Neural crest cell (in vitro differentiated cells): ENCODE results near the gene GMCL2. TPM values are rescaled to one million over a fixed set of nuclear protein-coding genes. Genes with fewer than 3 reads are reported as not detected.
A peak's percentile ranks its signal among the peaks of the same experiment; 100 is the strongest.

Experiments
- DNase-seq: peaks from one replicate; pipeline ENCODE4 v3.0.0; 2021; ENCODE audit warnings: low read depth, mixed read lengths, low spot score
- H3K27ac Mint-ChIP-seq: one replicate; pipeline ENCODE4 v1.8.0; 2021; ENCODE audit warnings: mild to moderate bottlenecking, mixed read lengths; ENCODE audit not compliant: unreplicated experiment
- H3K27me3 Mint-ChIP-seq: 2 replicates; pipeline ENCODE4 v1.8.0; 2021; ENCODE audit warnings: low read depth, mild to moderate bottlenecking, mixed read lengths
- H3K36me3 Mint-ChIP-seq: 2 replicates; pipeline ENCODE4 v1.8.0; 2021; ENCODE audit warnings: low read depth, mild to moderate bottlenecking, mixed read lengths
- H3K4me1 Mint-ChIP-seq: 2 replicates; pipeline ENCODE4 v1.8.0; 2021; ENCODE audit warnings: mixed read lengths
- H3K4me3 Mint-ChIP-seq: one replicate; pipeline ENCODE4 v1.8.0; 2021; ENCODE audit warnings: mild to moderate bottlenecking, mixed read lengths
- H3K9me3 Mint-ChIP-seq: 2 replicates; pipeline ENCODE4 v1.8.0; 2021; ENCODE audit warnings: mixed read lengths
- total RNA-seq: library from RNA; stranded (reverse); gene quantifications from 2 replicates; pipeline ENCODE4 v1.2.1, GENCODE V29; 2021
- TF ChIP-seq, protein P1 (sequence below): fragments of 200-600 bp; sonication (generic); conservative IDR thresholded peaks from 2 replicates; pipeline ENCODE4 v1.5.0; 2021; ENCODE audit warnings: antibody characterized with exemption, mild to moderate bottlenecking

The GMCL2 gene
- total RNA-seq, 1 donor from 2014 or later = not detected

DNA sequence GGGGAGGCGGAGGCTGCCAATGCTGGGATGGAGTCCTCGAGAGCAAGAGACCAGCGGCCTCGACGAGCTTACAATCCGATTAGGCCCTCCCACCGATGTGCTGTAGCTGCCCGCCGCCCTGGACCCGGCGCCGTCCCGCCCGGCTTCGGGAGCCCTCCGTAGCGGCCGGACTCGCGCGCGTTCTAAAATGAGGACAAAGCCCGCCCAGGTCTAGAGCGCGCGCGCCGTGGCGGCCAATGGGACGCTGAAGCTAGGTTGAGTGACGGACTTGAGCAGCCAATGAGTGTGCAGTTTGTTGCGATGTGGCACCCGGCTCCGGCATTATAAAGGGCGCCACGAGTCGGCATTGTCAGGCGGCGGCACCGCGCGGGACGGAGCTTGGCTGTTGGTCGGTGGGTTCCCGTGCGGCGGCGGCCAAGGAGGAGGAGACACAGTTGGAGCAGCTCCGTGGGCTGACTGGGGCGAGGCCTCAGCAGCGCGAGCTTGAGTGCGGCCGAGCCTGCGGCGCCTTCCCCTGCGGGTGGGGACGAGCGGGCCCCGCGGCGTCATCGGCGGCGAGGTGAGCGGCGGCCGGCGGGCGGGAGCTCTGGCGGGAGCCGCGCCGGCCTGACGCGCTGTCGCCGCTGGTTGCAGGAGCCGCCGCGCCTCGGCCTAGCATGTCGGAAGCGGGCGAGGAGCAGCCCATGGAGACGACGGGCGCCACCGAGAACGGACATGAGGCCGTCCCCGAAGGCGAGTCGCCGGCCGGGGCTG lies 17.2 kb upstream of the GMCL2 start, which contains the start of gene HNRNPAB:
HNRNPAB (plus strand) TSS at position 352 of the 753 bp plus-strand sequence; CDS start at position 657, 305 bp downstream.
- Mint-ChIP-seq H3K27me3 (peaks cover 32% of the 10 kb centered on the region), H3K4me1 (peaks cover 43% of the 10 kb centered on the region), H3K27ac (peak within 1 kb of the TSS; percentile 99), H3K9me3 (no peaks in the 10 kb centered on the region), H3K4me3 (peak within 1 kb of the TSS; percentile 100), H3K36me3 (peaks cover 43% of the 10 kb centered on the region)
- TF ChIP-seq, protein P1, sequence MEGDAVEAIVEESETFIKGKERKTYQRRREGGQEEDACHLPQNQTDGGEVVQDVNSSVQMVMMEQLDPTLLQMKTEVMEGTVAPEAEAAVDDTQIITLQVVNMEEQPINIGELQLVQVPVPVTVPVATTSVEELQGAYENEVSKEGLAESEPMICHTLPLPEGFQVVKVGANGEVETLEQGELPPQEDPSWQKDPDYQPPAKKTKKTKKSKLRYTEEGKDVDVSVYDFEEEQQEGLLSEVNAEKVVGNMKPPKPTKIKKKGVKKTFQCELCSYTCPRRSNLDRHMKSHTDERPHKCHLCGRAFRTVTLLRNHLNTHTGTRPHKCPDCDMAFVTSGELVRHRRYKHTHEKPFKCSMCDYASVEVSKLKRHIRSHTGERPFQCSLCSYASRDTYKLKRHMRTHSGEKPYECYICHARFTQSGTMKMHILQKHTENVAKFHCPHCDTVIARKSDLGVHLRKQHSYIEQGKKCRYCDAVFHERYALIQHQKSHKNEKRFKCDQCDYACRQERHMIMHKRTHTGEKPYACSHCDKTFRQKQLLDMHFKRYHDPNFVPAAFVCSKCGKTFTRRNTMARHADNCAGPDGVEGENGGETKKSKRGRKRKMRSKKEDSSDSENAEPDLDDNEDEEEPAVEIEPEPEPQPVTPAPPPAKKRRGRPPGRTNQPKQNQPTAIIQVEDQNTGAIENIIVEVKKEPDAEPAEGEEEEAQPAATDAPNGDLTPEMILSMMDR = no peak
- peak; percentile 98 for DNase-seq

DNA sequence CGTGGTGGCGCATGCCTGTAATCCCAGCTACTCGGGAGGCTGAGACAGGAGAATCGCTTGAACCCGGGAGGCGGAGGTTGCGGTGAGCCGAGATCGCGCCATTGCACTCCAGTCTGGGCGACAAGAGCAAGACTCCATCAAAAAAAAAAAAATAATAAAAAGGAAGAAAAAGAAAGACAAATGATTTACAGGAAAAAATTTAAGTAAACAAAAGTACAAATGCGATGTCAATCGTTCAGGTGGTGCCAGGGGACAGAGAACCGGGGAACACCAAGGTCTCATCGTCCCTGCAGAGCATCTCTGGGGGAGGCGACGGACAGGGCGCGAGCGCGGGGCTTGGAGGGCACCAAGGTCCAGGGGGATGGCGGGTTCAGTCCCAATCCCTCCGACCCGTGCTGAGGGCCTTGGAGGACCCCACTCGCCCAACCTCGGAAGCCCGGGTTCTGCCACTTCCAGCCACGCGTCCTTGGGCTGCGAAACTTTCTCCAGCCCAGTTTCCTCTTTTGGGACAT lies 16.6 kb upstream of the GMCL2 start:
- no peak for DNase-seq
- peaks cover 26% of the 10 kb centered on the region for H3K27me3 Mint-ChIP-seq
- H3K27ac Mint-ChIP-seq = peak overlapping the region; percentile 99
- H3K9me3 Mint-ChIP-seq = no peaks in the 10 kb centered on the region
- peak overlapping the region; percentile 100 for H3K4me3 Mint-ChIP-seq
- peaks cover 37% of the 10 kb centered on the region for H3K36me3 Mint-ChIP-seq
- H3K4me1 Mint-ChIP-seq = peaks cover 37% of the 10 kb centered on the region
- TF ChIP-seq, protein P1 = no peak

DNA sequence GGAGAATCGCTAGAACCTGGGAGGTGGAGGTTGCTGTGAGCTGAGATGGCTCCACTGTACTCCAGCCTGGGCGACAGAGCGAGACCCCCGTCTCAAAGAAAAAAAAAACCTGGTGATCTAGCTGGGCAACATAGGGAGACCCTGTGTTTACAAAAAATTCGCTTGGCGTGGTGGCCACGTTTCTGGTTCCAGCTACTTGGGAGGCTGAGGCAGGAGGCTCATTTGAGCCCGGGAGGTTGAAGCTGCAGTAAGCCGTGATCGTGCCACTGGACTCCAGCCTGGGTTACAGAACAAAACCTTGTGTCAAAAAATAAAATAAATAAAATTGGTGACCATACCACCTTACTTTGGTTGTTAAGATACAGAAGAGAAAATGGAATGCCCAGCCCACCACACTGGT lies 15.4 kb upstream of the GMCL2 start:
- TF ChIP-seq, protein P1 = no peak
- peaks cover 17% of the 10 kb centered on the region for H3K27me3 Mint-ChIP-seq
- peaks cover 25% of the 10 kb centered on the region for H3K36me3 Mint-ChIP-seq
- H3K4me3 Mint-ChIP-seq = peak overlapping the region; percentile 86
- H3K27ac Mint-ChIP-seq = no peak overlapping the region
- DNase-seq = no peak
- H3K9me3 Mint-ChIP-seq = no peaks in the 10 kb centered on the region
- H3K4me1 Mint-ChIP-seq = peaks cover 25% of the 10 kb centered on the region

DNA sequence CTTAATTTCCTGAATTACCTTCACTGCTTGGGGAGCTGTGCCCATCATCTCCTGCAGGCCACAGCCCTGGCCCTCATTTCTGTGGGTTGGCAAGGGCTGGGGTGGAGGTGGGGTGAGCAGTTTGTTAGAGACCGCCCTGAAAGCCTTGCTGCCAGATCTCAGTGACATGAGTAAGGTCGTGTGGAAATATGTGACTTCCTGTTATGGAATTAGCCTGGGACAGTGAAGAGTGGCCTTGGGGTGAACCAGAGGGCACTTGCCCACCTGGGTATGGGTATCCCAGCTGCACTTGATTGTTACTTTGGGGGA lies 14.7 kb upstream of the GMCL2 start:
- peaks cover 19% of the 10 kb centered on the region for H3K36me3 Mint-ChIP-seq
- no peaks in the 10 kb centered on the region for H3K9me3 Mint-ChIP-seq
- peaks cover 19% of the 10 kb centered on the region for H3K4me1 Mint-ChIP-seq
- H3K27me3 Mint-ChIP-seq = peaks cover 15% of the 10 kb centered on the region
- TF ChIP-seq, protein P1 = no peak
- H3K4me3 Mint-ChIP-seq = peak overlapping the region; percentile 69
- no peak for DNase-seq
- no peak overlapping the region for H3K27ac Mint-ChIP-seq

DNA sequence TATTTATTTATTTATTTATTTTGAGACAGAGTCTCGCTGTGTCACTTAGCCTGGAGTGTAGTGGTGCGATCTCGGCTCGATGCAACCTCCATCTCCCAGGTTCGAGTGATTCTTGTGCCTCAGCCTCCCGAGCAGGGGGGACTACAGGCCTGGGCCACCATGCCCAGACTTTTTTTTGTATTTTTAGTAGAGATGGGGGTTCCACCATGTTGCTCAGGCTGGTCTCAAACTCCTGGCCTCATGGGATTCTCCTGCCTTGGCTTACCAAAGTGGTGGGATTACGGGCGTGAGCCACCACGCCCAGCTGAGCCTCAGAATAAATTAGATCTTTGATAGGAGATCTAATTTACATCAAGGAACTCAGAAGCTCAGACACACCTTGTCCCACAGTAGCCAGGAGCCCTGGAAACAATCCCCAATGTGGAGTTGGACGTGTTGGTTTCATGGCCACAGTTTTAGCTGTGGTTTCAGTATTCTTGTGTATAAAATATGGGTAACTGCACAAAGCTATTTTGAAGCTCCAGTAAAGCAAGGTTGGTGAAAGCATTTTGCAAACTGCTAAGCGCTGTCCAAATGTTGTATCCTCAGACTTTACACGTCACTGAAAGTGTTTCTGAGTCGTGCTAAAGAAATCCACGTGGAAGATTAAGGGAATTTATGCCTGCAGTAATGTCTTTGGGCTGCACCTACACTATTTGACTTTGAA lies 14.2 kb upstream of the GMCL2 start:
- Mint-ChIP-seq H3K9me3 (no peaks in the 10 kb centered on the region), H3K4me1 (peaks cover 14% of the 10 kb centered on the region), H3K27ac (no peak overlapping the region), H3K27me3 (peaks cover 12% of the 10 kb centered on the region), H3K36me3 (peaks cover 14% of the 10 kb centered on the region), H3K4me3 (peak overlapping the region; percentile 69)
- TF ChIP-seq, protein P1 = no peak
- DNase-seq = no peak
